ENCODE data around the gene ITPR2.

Gene ITPR2

DNA sequence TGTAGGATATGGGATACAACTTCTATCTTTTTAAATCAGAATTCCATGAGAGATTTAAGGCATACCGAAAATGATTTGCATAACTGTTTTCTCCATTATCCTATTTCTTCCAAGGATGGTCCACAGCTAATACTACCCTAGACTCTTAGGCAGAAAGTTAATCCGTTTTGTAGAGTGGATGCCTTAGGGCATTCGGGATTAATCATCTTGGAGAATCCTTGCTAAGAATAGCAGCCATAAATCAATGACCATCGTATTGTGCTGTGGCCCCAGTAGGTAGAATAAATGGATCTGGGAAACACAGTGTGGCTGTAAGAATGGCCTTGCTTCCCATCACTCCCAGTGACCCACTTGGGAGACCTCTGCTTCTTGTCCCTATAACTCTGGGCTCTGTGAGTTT, 538.0 kb downstream of the ITPR2 start:
- FAIRE-seq, result no peak
- TF ChIP-seq POLR2A (IDR thresholded peaks at IDR 0.05; ENCODE audit: low read depth, low read length) (no peak), POLR2AphosphoS5 (IDR thresholded peaks at IDR 0.05; ENCODE audit: low read depth, low read length) (no peak), TAF1 (IDR thresholded peaks at IDR 0.05; ENCODE audit: borderline replicate concordance, low read depth, low read length) (no peak)

GRCh38 chr12:26293612-26294011, 539.4 kb downstream of the ITPR2 start:
- DNase-seq (ENCODE audit: insufficient read length) (no peak), FAIRE-seq (no peak)
- no peak for TF ChIP-seq POLR2A (IDR thresholded peaks at IDR 0.05; ENCODE audit: low read depth, low read length)
- TF ChIP-seq TAF1 (IDR thresholded peaks at IDR 0.05; ENCODE audit: borderline replicate concordance, low read depth, low read length), result no peak
- TF ChIP-seq POLR2AphosphoS5 (IDR thresholded peaks at IDR 0.05; ENCODE audit: low read depth, low read length), result no peak

More for the DNA sequence above, 538.0 kb downstream of the ITPR2 start:
- no peak for DNase-seq (ENCODE audit: insufficient read length)

DNA sequence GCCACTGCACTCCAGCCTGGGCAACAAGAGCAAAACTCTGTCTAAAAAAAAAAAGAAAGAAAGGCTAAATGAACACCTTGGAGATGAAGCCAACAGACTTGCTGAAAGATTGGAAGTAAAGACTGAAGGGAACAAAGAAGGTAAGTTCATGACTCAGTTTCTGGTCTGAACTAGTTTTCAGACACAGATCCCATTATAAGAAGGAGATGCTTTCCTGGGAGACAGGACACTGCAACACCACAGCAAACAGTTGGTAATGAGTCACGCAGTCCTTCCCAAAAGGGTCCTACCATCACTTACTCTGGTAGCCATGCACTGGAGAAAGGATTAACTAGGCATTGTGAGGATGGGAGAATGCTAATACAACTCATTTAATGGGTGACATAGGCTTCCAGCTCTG, 540.4 kb downstream of the ITPR2 start:
- FAIRE-seq (no peak), DNase-seq (ENCODE audit: insufficient read length) (no peak)
- no peak for TF ChIP-seq TAF1 (IDR thresholded peaks at IDR 0.05; ENCODE audit: borderline replicate concordance, low read depth, low read length)
- TF ChIP-seq POLR2A (IDR thresholded peaks at IDR 0.05; ENCODE audit: low read depth, low read length), result no peak
- no peak for TF ChIP-seq POLR2AphosphoS5 (IDR thresholded peaks at IDR 0.05; ENCODE audit: low read depth, low read length)

GRCh38 chr12:26290565-26290964, 542.4 kb downstream of the ITPR2 start:
- DNase-seq (ENCODE audit: insufficient read length) (no peak), FAIRE-seq (no peak)
- TF ChIP-seq POLR2AphosphoS5 (IDR thresholded peaks at IDR 0.05; ENCODE audit: low read depth, low read length) (no peak), TAF1 (IDR thresholded peaks at IDR 0.05; ENCODE audit: borderline replicate concordance, low read depth, low read length) (no peak), POLR2A (IDR thresholded peaks at IDR 0.05; ENCODE audit: low read depth, low read length) (no peak)

DNA sequence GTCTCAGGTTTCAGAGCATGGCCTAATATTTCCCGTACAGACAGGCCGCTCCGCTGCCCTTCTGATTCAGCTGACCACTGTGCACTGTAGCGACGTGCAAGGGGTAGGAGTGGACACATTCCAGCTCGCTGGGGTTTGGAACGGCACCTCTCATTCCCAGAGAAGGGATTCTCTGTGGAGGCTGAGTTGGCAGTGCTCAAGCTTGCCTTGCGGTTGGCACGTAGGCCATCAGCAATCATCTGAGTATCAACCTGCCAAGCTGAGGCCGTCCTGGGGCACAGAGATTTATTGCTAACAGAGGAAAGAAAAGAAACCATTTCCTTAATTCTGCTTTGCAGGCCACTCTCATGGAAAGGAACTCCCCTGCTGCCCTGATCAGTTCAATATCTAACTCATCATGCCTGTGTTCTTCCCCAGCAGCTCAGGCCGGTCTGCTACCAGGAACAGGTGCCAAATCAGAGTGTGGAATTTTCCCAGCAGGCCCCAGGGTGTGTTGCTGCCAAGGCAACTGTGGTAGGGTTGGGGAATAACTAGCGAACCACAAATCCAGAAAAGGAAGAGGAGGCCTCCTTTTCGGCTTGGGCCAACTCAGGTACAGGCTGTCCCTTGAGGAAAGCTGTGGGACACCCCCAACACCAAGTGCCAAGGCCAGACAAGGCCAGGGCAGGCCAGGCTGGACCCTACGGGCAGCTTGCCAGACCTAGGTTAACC, 545.2 kb downstream of the ITPR2 start:
- TF ChIP-seq POLR2AphosphoS5 (IDR thresholded peaks at IDR 0.05; ENCODE audit: low read depth, low read length) (no peak), POLR2A (IDR thresholded peaks at IDR 0.05; ENCODE audit: low read depth, low read length) (no peak), TAF1 (IDR thresholded peaks at IDR 0.05; ENCODE audit: borderline replicate concordance, low read depth, low read length) (no peak)
- FAIRE-seq (peak; percentile 53), DNase-seq (ENCODE audit: insufficient read length) (no peak)

Measured in GM12892 (cell line).